Panc1 (cell line): ENCODE data around the gene C9orf43. TPM values are rescaled to one million over a fixed set of nuclear protein-coding genes. Genes with fewer than 3 reads are reported as not detected.

ENCODE experiments used
- ATAC-seq: fragments of 200-7000 bp; cut with Tn5 transposase; 2 replicates; pipeline ENCODE4 v1.9.1; 2020; ENCODE audit warnings: mild to moderate bottlenecking, moderate library complexity
- Bru-seq: library from RNA; stranded (reverse); fragments of 400-500 nt; gene quantifications from one replicate; lab custom pipeline; 2021; lab: Mats Ljungman, UMichigan
- BruChase-seq, 2 experiments: library from RNA; stranded (reverse); fragments of 400-500 nt; gene quantifications; one replicate each; lab custom pipeline; 2021; lab: Mats Ljungman, UMichigan
- BruUV-seq: library from RNA; stranded (reverse); fragments of 400-500 nt; replicated peaks from 2 replicates; lab custom pipeline; 2021; lab: Mats Ljungman, UMichigan
- CTCF ChIA-PET: fragments of 300-600 bp; sonication (Branson Sonifier 250); formaldehyde crosslinking; loops from one replicate; lab custom pipeline; 2022; ENCODE audit warnings: antibody characterized with exemption; lab: Charles Lee
- POLR2A ChIA-PET: fragments of 300-600 bp; sonication (Branson Sonifier 250); formaldehyde crosslinking; loops from one replicate; lab custom pipeline; 2022; ENCODE audit warnings: antibody characterized with exemption; lab: Charles Lee
- DNase-seq: peaks from one replicate; pipeline ENCODE4 v3.0.0-alpha.2; 2010; ENCODE audit warnings: low read depth, low spot score
- H3K27ac ChIP-seq: 2 replicates; pipeline ENCODE4 v1.5.1; 2011; ENCODE audit warnings: mild to moderate bottlenecking, low read length, inconsistent platforms
- H3K27me3 ChIP-seq: fragments of 200-500 bp; sonication (Bioruptor generic); 2 replicates; pipeline ENCODE4 v1.6.0; 2014; ENCODE audit warnings: low read length, inconsistent platforms; ENCODE audit not compliant: control insufficient read depth, insufficient read depth
- H3K36me3 ChIP-seq: fragments of 200-500 bp; sonication (Bioruptor generic); 2 replicates; pipeline ENCODE4 v1.5.1; 2014; ENCODE audit warnings: inconsistent platforms, mild to moderate bottlenecking, low read length, moderate library complexity; ENCODE audit not compliant: control insufficient read depth, insufficient read depth
- H3K4me1 ChIP-seq: 2 replicates; pipeline ENCODE4 v1.5.1; 2011; ENCODE audit warnings: inconsistent platforms, mild to moderate bottlenecking, low read length, moderate library complexity; ENCODE audit not compliant: control insufficient read depth, insufficient read depth
- H3K4me3 ChIP-seq, 2 experiments: 2 replicates each; pipeline ENCODE4 v1.5.1; 2011 to 2012; ENCODE audit warnings: low read depth in 2 of 2, low read length in 2 of 2, mild to moderate bottlenecking in 2 of 2, inconsistent platforms in 1 of 2, moderate library complexity in 1 of 2
- H3K9me3 ChIP-seq: fragments of 200-500 bp; sonication (Bioruptor generic); 2 replicates; pipeline ENCODE4 v1.5.1; 2014; ENCODE audit warnings: low read depth, mild to moderate bottlenecking, inconsistent platforms, low read length, moderate library complexity; ENCODE audit not compliant: control insufficient read depth, insufficient read depth
- POLR2AphosphoS5 ChIP-seq: IDR thresholded peaks from 2 replicates; pipeline ENCODE4 v1.6.1; 2012; ENCODE audit warnings: mild to moderate bottlenecking, low read depth, low read length, moderate library complexity
- SIN3A ChIP-seq: IDR thresholded peaks from 2 replicates; pipeline ENCODE4 v1.6.1; 2012; ENCODE audit warnings: low read depth, mild to moderate bottlenecking, low read length, moderate library complexity, borderline replicate concordance; ENCODE audit not compliant: insufficient read depth
- TCF7L2 ChIP-seq: IDR thresholded peaks from 2 replicates; pipeline ENCODE4 v1.6.1; 2011; ENCODE audit warnings: mild to moderate bottlenecking, low read depth, low read length, inconsistent platforms
- in situ Hi-C: cut with HindIII; loops from 2 replicates; pipeline ENCODE4 v1.10.0; 2016; ENCODE audit warnings: low sequenced_read_pairs, low pct_unique_long_range_greater_than_20kb
- intact Hi-C: fragments of 100-400 bp; cut with micrococcal nuclease; formaldehyde crosslinking; loops from one replicate; pipeline ENCODE4 v1.10.0; 2022; ENCODE audit not compliant: unreplicated experiment
- long read RNA-seq: library from polyadenylated mRNA; unstranded; transcript quantifications from one replicate; pipeline ENCODE4 v2.0.0, GENCODE V29; 2021; ENCODE audit not compliant: unreplicated experiment
- polyA plus RNA-seq: library from polyadenylated mRNA; unstranded; fragments of >200 nt; gene quantifications from one replicate; pipeline ENCODE4 v1.2.1, GENCODE V29; 2012; ENCODE audit warnings: missing spikeins; ENCODE audit not compliant: insufficient read length
- total RNA-seq: library from RNA; stranded (reverse); gene quantifications from one replicate; pipeline ENCODE4 v1.2.1, GENCODE V29; 2021; ENCODE audit not compliant: unreplicated experiment
- TF ChIP-seq, protein P1 (sequence below), 2 experiments: IDR thresholded peaks; 2 replicates each; pipeline ENCODE4 v1.6.1; 2011 to 2012; ENCODE audit warnings: low read depth in 2 of 2, control low read depth in 1 of 2, low read length in 1 of 2, mild to moderate bottlenecking in 1 of 2, moderate library complexity in 1 of 2; ENCODE audit not compliant: insufficient read depth in 1 of 2
- TF ChIP-seq, protein P2 (sequence below): fragments of 450-650 bp; IDR thresholded peaks from 2 replicates; pipeline ENCODE4 v1.5.1; 2017; ENCODE audit warnings: mild to moderate bottlenecking

Gene C9orf43, protein sequence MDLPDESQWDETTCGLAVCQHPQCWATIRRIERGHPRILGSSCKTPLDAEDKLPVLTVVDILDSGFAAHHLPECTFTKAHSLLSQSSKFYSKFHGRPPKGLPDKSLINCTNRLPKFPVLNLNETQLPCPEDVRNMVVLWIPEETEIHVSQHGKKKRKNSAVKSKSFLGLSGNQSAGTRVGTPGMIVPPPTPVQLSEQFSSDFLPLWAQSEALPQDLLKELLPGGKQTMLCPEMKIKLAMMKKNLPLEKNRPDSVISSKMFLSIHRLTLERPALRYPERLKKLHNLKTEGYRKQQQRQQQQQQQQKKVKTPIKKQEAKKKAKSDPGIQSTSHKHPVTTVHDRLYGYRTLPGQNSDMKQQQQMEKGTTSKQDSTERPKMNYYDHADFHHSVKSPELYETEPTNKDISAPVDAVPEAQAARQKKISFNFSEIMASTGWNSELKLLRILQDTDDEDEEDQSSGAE
- total RNA-seq (1.2 TPM), Bru-seq, nascent RNA (percentile 42 among the genes with signal in this experiment), BruChase-seq, experiment 1, labeled RNA remaining after a 2-hour chase (percentile 47 among the genes with signal in this experiment), BruChase-seq, experiment 2, labeled RNA remaining after a 6-hour chase (percentile 47 among the genes with signal in this experiment)
- polyA plus RNA-seq = 1.1 TPM
- long read RNA-seq, partial matches to known transcripts = 1 of 2 reads
- long read RNA-seq, other reads (novel, unspliced or antisense) = 1 of 2 reads

DNA sequence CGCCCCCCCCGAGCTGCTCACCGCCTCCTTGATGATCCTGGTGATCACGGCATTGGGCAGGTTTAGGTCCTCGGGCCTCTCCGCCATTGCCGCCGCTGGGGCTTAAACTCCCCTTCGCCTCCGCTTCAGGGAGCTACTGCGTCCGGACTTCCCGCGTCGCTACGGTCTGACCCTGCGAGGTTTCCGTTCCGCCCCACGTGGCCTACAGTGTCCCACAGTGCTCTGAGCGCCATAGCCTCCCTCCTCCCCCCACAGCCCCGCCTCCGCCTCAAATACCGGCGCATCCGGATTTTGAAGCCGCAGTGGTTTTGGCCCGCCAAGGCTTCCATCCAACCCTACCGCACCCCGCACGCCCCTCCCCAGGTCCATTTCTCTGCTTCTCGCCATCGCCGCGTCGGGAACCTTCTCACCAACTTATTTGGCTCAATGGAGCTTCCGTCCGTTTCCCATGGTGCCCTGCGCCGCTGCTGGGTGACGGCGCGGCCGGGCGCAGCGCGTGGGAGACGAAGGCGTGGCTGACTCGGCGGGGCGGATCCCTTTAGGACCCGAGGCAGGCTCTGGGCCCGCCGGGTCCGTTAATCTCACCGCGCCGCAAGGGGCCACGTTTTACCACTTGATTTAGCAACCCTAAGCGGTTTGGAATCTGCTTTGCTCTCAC, at the start of gene C9orf43, which contains the start of gene POLE3:
TSS of gene C9orf43 (plus strand) at position 541 of the 658 bp plus-strand sequence. CDS start 2,747 bp downstream, outside the sequence.
TSS of gene POLE3 (minus strand) at position 469 of the 658 bp plus-strand sequence. CDS start at position 87, 382 bp downstream.
- Histone ChIP-seq H3K4me1 (no peaks in the 10 kb centered on the region; the same call in 1 of the 2 replicates), H3K4me3 (peak within 1 kb of the TSS; percentile 95 to 97), H3K27ac (peak within 1 kb of the TSS; percentile 99), H3K9me3 (no peaks in the 10 kb centered on the region), H3K36me3 (peaks cover 7% of the 10 kb centered on the region), H3K27me3 (no peaks in the 10 kb centered on the region)
- intact Hi-C loops (no loop called here), in situ Hi-C loops (no loop called here)
- ChIA-PET POLR2A (interaction anchor here (0.7 kb wide), 1 partner anchor 9 kb away, joined by 5 read pairs; no protein-coding TSS in a partner anchor), CTCF (interaction anchor here (0.7 to 1.0 kb wide), 3 partner anchors 9 to 247 kb away, joined by 4 to 8 read pairs (median 6); partner anchors contain the start of gene ALAD)
- DNase-seq (peak; percentile 67), ATAC-seq (peak; percentile 98)
- no peak for TF ChIP-seq TCF7L2
- TF ChIP-seq, protein P1, sequence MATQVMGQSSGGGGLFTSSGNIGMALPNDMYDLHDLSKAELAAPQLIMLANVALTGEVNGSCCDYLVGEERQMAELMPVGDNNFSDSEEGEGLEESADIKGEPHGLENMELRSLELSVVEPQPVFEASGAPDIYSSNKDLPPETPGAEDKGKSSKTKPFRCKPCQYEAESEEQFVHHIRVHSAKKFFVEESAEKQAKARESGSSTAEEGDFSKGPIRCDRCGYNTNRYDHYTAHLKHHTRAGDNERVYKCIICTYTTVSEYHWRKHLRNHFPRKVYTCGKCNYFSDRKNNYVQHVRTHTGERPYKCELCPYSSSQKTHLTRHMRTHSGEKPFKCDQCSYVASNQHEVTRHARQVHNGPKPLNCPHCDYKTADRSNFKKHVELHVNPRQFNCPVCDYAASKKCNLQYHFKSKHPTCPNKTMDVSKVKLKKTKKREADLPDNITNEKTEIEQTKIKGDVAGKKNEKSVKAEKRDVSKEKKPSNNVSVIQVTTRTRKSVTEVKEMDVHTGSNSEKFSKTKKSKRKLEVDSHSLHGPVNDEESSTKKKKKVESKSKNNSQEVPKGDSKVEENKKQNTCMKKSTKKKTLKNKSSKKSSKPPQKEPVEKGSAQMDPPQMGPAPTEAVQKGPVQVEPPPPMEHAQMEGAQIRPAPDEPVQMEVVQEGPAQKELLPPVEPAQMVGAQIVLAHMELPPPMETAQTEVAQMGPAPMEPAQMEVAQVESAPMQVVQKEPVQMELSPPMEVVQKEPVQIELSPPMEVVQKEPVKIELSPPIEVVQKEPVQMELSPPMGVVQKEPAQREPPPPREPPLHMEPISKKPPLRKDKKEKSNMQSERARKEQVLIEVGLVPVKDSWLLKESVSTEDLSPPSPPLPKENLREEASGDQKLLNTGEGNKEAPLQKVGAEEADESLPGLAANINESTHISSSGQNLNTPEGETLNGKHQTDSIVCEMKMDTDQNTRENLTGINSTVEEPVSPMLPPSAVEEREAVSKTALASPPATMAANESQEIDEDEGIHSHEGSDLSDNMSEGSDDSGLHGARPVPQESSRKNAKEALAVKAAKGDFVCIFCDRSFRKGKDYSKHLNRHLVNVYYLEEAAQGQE (IDR thresholded peaks at IDR 0.05; ENCODE audit: insufficient read depth in 1 of 2, low read depth in 2 of 2, low read length in 1 of 2) = 0 out of 4 replicates have a peak, but pooled peaks of 1 of the 2 experiments have one; percentile 58
- TF ChIP-seq SIN3A = peak; percentile 64; the same call in 1 of the 2 replicates
- peak; percentile 73 for TF ChIP-seq POLR2AphosphoS5
- TF ChIP-seq, protein P2, sequence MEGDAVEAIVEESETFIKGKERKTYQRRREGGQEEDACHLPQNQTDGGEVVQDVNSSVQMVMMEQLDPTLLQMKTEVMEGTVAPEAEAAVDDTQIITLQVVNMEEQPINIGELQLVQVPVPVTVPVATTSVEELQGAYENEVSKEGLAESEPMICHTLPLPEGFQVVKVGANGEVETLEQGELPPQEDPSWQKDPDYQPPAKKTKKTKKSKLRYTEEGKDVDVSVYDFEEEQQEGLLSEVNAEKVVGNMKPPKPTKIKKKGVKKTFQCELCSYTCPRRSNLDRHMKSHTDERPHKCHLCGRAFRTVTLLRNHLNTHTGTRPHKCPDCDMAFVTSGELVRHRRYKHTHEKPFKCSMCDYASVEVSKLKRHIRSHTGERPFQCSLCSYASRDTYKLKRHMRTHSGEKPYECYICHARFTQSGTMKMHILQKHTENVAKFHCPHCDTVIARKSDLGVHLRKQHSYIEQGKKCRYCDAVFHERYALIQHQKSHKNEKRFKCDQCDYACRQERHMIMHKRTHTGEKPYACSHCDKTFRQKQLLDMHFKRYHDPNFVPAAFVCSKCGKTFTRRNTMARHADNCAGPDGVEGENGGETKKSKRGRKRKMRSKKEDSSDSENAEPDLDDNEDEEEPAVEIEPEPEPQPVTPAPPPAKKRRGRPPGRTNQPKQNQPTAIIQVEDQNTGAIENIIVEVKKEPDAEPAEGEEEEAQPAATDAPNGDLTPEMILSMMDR = no peak
- BruUV-seq = no TSS peak

DNA sequence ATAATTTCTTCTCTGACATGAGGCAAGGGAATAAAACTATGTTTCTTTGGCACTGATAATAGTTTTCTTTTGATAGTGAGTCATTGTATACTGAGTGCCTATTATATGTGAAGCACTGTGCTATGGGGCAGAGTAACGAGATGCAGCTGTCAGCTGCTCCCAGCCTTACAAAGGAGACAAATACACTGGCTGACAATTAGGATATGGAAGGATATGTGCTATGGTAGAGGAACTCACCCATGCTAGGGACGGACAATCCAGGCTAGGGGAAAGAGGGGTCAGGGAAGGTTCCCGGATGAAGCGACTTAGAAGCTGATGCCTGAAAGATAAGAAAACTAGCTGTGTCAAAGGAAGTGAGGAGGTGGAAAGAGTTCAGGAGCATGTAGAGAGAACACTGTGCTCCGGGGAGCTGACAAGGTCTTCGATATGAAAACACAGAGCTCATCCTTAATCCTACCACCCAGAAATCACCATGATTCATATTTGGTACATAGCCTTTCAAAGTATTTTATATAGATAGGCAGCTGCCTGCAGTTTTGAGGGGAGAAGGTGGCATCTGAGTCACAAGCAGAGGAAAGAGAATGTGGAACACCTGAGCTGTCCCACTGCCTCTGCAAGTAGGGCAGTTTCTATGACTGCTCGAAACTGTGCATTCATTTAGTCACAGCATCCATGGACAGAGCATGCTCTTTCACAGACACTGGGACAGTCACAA, 49.1 kb upstream of the C9orf43 start:
- Histone ChIP-seq H3K27me3 (no peaks in the 10 kb centered on the region), H3K9me3 (no peaks in the 10 kb centered on the region), H3K27ac (no peak overlapping the region), H3K4me3 (no peak overlapping the region), H3K36me3 (no peaks in the 10 kb centered on the region), H3K4me1 (peaks cover 5% of the 10 kb centered on the region; the same call in 1 of the 2 replicates)
- in situ Hi-C loops = no loop called here
- CTCF ChIA-PET = interaction anchor here (0.7 kb wide), 1 partner anchor 313 kb away, joined by 8 read pairs; no protein-coding TSS in a partner anchor
- peak; percentile 78 for ATAC-seq
- no TSS peak for BruUV-seq
- intact Hi-C loops = no loop called here
- no peak for DNase-seq
- no peak for TF ChIP-seq POLR2AphosphoS5
- TF ChIP-seq TCF7L2 = no peak
- TF ChIP-seq, protein P1 (IDR thresholded peaks at IDR 0.05; ENCODE audit: insufficient read depth in 1 of 2, low read depth in 2 of 2, low read length in 1 of 2) = no peak
- TF ChIP-seq, protein P2 = no peak
- TF ChIP-seq SIN3A = no peak
- POLR2A ChIA-PET = no interaction called here
